Stimulated activated CD4-positive, alpha-beta T cell treated with anti-CD3 and anti-CD28 coated beads, TNF-alpha, amount 100 ng/mL, for 4 hours (primary cell): ENCODE data around the gene RABL6.
"Not testable (repeated sequence)": the region's sequence is repeated elsewhere in the genome, so short reads cannot be mapped to it uniquely, and the experiment has no call there.

Experiments
- DNase-seq, 3 experiments: peaks; one replicate each; pipeline ENCODE4 v3.0.0-alpha.2; 2020; ENCODE audit warnings: low read depth in 3 of 3

The RABL6 gene

GRCh38 chr9:136835932-136836904 is 28.5 kb downstream of the RABL6 start:
- DNase-seq = no peak

GRCh38 chr9:136837146-136837855 is 29.6 kb downstream of the RABL6 start:
- no peak for DNase-seq

- not testable (repeated sequence) for DNase-seq
Measured at GRCh38 chr9:136837856-136838277, 30.1 kb downstream of the RABL6 start.

GRCh38 chr9:136838314-136839228 is 30.8 kb downstream of the RABL6 start:
- no peak for DNase-seq

GRCh38 chr9:136839229-136840139 is 31.7 kb downstream of the RABL6 start:
- no peak for DNase-seq

GRCh38 chr9:136840140-136840876 is 32.6 kb downstream of the RABL6 start:
- no peak for DNase-seq

- no peak for DNase-seq
Measured at GRCh38 chr9:136840877-136841645, 33.3 kb downstream of the RABL6 start.

- DNase-seq = not testable (repeated sequence)
Measured at GRCh38 chr9:136841646-136842379, 34.1 kb downstream of the RABL6 start.

- DNase-seq = peak; percentile 56 to 67 (median 63)
Measured at GRCh38 chr9:136842380-136842948, 34.7 kb downstream of the RABL6 start, which contains the start of gene AJM1. Gene AJM1 (plus strand): TSS chr9:136842478. CDS start chr9:136844415, 1,937 bp downstream.

GRCh38 chr9:136843159-136843800 is 35.5 kb downstream of the RABL6 start:
- DNase-seq = not testable (repeated sequence)

- DNase-seq = peak; percentile 32 to 51 (median 42)
Measured at GRCh38 chr9:136843801-136844740, 36.3 kb downstream of the RABL6 start.

GRCh38 chr9:136844761-136845464 is 37.2 kb downstream of the RABL6 start:
- no peak for DNase-seq

GRCh38 chr9:136845465-136846260 is 37.9 kb downstream of the RABL6 start:
- no peak for DNase-seq

GRCh38 chr9:136846376-136847087 is 38.8 kb downstream of the RABL6 start:
- DNase-seq = peak in 2 of 3 experiments; percentile 20 to 38
